GM19468 (cell line): ENCODE data around the gene TNNI2.

Source experiments
- ATAC-seq: cut with Tn5 transposase; IDR thresholded peaks from one replicate; pipeline ENCODE4 v1.9.1; 2021; ENCODE audit warnings: mild to moderate bottlenecking, moderate library complexity, moderate number of reproducible peaks; ENCODE audit not compliant: unreplicated experiment; ENCODE audit errors: extremely low read depth

Gene TNNI2

DNA sequence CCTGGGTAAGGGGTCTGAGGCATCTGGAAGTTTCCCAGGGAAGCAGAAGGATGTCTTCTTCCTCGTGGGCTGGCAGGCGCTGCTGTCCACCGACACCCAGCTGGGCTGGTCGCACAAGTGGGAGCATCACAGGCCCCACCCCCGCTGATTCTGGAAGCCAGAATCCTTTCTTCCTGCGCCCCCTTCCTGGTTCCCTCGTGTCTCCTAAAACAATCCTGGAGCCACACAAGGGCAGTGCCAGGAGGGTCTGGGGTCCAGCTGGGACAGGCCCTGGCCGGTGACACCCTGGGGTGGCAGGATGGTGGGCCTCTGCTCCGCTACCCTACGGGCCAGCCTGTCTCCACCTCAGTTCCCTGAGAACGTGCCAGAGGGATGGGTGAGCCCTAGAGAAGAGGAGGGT, 18.3 kb downstream of the TNNI2 start:
- ATAC-seq, result no peak

DNA sequence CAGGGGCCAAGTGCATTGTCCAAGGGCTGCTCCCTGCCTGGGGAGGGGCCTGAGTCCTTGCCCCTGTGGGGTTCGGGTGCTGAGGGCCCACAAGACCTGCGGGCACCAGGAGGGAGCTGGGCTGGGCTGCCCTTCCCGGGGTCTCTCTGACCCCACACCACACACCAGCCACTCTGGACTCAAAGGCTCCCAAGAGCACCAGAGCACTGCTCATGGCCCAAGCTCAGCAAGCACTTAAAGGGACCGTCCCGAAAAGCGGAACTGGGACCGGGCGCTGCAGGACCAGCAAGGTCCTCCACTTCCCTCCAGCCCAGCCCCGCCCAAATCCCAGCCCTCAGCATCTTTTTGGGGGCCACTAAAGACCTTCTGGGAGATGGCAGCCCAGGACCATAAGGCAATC, 19.4 kb downstream of the TNNI2 start:
- ATAC-seq, result no peak

DNA sequence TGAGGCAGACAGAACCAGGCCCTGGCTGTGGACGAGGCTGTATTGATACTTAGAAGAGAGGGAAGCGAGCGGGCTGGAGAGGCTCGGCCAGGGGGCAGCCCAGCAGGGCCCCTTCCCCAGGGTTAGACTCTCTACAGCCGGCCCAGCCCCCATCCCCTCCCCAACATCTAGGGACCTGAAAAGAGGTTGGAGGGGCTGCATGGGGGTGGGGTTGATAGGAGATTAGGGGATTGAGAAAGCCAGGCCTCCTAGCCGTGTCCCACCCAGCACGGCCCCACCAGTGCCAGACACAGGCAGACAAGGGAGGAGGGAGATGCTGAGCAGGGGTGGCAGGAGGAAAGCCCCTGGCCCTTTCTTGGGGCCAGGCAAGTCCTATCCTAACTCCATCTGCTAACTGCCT, 19.8 kb downstream of the TNNI2 start:
- no peak for ATAC-seq

DNA sequence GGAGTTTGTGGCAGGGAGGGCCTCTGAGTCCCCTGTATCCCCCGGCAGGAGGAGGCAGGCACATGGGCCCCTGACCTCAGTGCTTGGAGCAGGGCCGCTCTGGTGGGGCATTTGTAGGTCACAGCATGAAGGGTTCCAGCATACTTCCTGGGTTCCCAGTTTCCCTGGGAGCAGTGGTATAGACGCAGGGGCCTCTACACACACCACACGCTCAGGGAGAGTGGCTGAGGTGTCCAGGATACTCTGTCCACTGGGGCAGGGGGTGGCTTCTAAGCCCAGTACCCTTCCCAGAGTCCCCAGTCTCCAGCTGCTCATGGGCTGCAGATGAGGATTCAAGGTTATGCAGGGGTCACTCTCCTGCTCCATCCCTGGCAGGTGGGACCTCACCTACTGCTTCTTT, 20.2 kb downstream of the TNNI2 start:
- ATAC-seq, result no peak

DNA sequence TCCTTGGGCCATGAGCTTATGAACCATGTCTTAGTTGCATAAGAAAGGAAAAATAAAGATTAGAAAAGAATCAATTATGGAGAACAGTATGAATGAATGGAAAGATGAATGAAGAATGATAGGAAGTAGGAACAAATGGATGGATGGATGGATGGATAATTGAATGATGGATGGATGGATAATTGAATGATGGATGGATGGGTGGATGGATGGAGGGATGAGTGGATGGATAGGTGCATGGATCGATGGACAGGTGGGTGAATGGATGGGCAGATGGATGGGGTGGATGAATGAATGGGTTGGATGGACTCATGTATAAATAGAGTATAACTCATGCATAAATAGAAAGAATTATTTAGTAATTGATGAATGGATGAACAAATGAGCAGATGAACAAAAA, 21.3 kb downstream of the TNNI2 start:
- ATAC-seq, result no peak

DNA sequence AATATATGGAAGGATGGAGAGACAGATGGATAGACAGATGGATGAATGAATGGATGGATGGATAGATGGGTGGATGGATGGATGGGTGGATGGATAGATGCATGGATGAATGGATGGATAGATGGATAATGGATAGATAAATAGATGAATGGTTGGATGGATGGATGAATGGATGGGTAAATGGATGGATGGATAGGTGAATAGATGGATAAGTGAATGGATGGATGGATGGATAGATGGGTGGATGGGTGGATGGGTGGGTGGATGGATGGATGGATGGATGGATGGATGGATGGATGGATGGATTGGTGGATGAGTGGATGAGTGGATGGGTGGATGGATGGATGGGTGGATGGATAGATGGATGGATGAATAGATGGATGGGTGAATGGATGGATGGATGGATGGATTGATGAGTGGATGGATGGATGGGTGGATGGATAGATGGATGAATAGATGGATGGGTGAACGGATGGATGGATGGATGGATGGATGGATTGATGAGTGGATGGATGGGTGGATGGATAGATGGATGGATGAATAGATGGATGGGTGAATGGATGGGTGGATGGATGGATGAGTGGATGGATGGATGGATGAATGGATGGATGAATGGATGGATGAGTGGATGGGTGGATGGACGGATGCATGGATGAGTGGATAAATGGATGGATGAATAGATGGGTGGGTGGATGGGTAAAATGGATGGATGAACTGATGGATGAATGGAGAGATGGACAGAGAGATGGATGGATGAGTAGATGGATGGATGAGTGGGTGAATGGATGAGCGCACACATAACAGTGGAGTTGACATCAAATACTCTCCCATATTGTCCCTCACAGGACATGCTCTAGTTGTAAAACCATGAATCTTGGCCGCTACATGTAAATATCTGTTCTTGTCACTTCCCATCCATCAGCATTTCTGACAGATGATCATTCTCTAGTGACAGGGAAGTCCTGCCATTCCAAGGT, 22.9 kb downstream of the TNNI2 start:
- ATAC-seq, result no peak

DNA sequence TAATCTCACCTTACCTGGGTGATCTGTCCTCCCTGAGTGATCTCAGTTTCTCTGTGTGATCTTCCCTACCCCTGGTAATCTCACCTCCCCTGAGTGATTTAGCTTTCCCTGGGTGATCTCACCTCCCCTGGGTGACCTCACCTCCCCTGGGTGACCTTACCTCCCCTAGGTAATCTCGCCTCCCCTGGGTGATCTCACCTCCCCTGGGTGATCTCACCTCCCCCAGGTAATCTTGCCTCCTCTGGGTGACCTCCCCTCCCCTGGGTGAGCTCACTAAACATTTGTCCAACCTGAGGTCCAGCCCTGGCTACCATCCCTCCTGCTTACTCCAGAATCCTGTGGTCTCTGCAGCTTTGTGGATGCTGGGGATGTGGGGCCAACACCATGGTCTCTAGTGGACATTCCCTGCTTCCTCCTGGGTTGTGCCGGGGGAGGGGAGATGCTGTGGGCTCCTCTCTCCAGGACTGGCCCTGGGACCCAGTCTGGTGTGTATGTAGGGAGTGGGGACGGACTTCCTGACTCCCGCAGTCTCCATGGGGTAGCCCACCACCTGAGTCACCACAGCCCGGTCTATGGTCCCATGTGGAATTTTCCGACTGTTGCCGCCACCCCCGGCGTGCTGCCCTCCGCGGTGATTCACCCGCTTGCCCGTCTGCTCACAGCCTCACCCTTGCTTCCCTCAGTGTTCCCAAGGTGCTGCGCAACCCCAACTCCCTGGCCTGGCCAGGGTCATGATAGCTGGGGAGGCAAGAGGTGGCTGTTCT, 24.0 kb downstream of the TNNI2 start:
- no peak for ATAC-seq

DNA sequence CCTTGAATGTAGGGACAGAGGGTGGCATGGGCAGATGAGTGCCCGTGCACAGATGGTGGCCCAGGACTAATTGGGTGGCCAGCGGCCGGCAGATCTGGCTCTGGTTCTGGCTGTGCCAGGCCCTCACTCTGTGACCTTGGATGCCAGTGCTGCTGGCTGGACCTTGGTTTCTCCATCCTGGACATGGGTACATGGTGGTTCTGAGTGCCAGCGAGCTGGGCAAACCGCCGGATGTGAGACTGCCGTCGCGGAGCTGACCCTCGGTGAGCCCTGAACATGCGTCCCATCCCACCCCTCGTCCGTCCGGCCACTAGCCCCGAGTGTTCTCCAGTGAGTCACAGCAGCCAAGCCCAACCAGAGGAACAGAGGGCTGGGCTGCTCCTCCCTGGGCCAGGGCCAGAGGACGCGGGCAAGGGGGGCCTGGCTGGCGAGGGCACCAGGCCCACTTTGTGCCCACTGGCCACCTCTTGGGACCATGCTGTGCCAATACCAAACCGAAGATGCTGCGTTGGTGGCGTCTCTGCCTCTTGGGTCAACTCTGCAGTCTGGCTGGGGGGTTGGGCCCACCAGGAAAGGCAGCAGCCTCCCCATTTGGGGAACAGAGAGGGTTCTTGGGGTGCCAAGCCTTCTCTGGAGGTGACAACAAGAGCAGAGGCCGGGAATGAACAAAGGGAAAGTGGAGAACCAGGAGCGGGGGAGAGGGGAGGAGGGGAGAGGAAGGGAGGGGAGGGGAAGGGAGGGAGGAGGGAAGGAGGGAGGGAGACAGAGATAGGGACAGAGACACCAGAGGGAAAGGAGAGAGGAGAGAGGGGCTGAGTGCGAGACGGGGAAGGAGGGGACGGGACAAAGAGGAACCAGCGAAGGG, 24.8 kb downstream of the TNNI2 start:
- ATAC-seq, result no peak

DNA sequence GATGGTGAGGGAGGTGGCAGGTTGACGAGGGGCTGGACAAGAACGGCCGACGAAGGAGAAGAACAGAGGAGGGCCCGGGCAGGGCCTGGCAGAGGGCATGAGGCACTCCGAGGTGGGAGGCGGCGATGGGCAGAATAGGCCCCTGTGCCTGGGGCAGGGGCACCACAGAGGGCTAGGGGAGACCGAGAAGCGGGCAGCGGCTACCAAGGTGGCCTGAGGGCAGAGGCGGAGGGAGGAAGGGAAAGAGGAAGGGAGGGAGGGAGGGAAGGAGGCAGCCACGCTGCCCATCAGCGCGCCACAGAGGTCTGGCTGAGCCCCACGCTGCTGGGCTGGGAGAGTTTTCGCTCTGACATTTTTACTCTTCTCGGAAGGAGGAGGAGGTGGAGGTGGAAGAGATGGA, 25.4 kb downstream of the TNNI2 start:
- ATAC-seq, result no peak

DNA sequence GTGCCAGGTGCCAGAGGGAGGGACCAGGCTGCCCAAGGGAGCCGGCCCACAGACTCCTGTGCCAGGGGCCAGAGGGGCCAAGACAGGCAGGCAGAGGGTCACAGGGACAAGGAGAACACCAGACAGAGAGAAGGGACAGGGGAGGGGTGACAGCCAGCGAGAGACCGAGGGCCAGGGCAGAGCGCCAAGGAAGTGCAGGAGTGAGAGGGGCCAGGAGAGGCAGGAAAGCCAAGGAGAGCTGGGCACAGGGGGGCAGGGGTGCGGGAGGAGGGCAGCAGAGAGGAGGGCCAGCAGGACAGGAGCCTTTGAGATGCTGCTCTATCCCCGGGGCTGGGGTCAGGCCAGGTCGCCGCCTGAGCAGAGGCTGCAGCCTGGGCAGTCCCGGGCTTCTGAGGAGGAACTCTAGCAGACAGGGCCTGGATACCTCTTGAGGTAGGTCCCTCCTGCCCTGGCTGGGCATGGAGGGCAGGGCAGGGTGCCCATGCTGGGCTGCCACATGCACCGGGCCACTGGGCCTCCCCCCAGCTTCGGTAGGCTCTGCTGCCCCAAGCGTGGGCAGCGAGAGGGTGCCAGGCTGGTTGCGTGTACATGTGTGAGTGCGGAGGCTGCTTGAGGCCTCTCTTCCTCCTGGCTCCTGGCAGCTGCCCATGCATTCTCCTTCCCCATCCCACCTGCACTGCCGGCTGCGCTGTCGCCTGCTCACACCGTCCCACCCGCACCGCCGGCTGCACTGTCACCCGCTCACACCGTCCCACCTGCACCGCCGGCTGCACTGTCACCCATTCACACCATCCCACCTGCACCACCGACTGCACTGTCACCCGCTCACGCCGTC, 26.3 kb downstream of the TNNI2 start:
- no peak for ATAC-seq

DNA sequence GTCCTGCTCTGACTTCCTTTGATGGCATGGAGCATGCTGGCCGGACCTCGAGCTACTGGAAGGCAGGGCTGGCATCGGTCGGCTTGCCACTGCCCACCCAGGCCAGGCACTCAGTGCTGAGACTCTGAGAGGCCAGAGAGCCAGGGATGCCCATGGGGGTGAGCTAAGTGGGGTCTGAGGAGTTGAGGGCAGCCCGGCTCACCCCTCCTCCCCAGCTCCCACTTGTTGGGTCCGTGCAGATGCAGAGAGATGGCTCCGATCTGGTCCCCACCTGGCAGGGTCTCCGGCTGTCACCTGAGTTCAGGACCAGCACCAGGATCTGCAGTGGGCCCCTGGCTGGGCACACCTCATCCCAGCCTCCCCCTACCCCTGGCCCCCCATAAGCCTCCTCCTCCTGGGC, 27.4 kb downstream of the TNNI2 start:
- ATAC-seq, result no peak

DNA sequence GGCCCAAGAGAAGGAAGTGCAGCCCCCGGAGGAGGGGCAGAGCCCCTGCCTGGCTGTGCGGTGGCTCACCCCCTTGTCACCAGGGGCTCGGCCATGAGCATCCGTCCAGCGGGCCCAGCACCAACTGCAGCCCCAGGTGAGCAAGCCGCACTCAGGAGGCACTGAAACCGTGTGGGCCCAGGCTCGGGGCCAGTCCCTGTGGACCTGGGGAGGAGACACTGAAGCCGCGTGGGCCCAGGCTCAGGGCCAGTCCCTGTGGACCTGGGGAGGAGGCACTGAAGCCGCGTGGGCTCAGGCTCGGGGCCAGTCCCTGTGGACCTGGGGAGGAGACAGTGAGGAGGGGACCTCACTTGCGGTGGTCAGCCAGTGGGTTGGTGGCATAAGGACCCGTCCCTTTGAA, 28.0 kb downstream of the TNNI2 start:
- ATAC-seq, result no peak

DNA sequence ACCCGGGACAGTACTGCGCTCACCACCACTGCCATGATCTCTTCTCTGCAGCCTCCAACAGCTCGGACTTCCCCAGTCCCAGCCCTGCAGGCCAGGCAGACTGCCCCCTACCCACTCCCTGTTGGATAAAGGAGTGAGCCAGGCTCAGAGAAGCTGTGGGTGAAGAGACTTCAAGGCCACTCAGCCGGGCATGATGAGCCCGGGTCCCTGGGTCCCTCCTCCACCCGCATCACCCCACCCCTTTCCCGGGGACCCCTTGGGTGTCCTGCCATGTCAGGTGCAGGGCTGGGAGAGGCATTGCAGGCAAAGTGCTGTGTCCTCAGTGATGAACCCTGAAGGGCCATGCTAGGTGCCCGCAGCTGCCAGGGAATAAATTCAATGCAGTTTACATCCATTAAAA, 28.6 kb downstream of the TNNI2 start:
- no peak for ATAC-seq

DNA sequence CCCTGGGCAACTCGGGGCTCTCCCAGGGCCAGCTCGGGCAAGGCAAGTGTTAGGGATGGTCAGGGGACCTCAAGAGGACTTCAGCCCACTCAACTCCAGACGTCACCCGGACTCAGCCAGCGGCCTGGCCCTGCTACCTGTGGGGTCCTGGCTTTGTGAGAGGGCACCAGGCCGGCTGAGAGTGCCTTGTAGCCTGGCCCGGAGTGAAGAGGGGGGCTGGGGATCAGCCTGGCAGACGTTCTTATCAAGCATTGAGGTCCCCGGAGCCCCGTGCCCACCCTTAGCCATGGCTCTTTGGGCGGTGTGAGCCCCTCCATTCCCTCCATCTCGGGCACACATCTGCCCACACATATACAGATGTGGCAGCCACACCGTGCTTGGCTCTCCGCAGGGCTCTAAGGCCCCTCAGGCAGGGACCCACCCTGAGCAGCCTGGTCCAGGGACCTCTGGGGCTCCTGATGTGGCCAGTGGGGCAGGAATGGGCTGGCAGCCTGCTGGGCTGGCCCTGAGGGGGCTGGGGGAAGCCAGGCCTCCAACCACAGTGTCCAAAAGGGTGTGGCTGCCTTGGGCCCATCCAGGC, 29.4 kb downstream of the TNNI2 start:
- no peak for ATAC-seq

DNA sequence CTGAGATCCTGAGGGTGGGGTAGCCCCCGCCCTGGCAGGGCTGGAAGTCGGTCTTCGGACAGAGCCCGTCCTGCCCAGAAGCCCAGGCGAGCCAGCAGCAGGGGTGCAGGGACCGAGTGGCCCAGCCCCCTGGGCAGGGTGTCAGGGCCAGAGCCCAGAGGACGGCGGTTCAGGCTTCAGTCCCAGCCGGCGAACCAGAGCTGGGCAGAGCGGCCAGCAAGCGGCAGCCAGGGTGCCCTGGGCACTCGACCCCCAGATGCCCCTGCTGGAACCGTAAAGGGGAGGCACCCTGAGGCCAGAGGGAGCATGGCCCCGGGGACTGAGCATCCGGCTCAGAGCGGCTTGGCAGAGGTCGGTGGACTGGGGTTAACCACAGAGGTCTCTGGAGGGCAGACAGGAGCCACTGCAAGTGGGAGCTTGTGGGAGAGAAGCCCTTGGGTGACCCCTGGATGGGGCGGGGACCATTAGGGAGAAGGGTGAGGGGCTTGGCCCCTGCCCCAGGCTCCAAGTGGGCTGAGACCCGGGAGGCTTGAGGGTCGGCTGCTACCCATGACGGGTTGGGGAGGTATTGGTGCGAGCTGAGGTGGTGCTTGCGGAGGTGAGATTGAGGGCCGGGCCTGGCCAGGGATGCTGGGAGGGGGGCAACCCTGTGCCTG, 30.0 kb downstream of the TNNI2 start:
- ATAC-seq, result no peak

DNA sequence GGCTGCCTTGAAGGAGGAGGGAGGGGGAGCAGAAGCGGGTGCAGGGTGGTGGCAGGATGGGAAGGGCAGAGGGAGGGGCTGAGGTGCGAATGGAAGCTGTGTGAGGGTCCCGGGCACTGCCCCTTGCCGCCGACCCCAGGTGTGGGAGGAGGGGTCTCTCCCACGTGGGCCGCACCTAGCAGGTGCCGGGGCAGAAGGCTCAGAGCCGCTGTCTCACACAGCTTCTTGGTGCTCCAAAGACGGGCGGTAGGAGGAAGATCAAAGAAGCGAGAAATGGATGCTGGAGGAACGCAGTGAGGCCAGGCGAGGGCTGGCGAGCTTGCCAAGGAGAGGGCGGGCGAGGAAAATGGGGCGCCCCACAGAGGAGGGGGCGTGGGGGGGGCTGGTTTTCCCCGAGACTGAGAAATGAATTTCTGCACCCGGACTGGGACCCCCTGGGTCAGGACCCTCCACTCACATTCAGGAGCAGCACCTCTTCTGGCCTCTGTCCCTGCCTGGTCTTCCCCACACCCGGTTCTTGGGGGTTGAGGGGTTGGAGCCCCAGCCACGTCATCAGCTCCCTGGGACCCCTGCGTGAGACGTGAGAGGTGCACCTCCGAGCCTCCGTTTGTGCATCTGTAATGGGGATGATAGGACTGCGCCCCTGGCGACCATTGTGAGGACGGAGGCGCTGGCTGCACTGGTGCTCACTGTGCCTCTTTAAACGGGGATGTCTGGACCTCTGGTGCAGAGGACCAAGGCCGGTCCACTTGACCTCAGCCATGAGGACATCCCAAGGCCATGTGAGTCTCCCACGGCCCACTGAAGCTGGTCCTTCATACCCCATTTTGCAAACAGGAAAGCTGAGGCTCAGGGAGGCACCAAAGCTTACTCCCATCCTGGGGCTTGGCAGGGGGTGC, 30.9 kb downstream of the TNNI2 start:
- ATAC-seq, result no peak

DNA sequence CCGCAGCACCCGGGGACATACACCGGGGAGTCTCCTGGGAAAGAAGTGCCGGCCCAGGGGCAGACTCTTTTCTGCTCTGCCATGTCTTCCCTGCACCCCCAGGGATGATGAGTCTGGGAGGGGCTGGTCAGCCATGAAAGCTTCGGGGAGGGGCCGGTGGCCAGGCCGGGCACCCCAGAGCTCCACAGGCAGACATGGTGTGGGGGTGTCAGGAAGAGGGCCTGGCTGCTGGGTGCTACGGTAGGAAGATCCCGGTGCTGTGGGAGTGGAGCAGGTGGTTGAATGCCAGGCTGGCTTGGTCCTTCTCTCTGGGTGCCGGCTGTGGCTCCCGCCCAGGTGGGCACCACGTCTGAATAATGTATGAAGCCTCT, 31.5 kb downstream of the TNNI2 start:
- no peak for ATAC-seq
